SK-N-MC (cell line): ENCODE measurements around the gene ZNF423.

Experiments
- EZH2 ChIP-seq: fragments of 200-600 bp; sonication (generic); IDR thresholded peaks from one replicate; pipeline ENCODE4 v1.6.1; 2017; ENCODE audit warnings: antibody characterized with exemption
- FOXP2 ChIP-seq: optimal IDR thresholded peaks from 2 replicates; pipeline ENCODE3; 2011; ENCODE audit warnings: mild to moderate bottlenecking, moderate library complexity; ENCODE audit not compliant: insufficient read depth; ENCODE audit errors: extremely low read length, control extremely low read depth
- POLR2AphosphoS5 ChIP-seq: IDR thresholded peaks from 2 replicates; pipeline ENCODE4 v1.6.1; 2012; ENCODE audit warnings: mild to moderate bottlenecking, low read depth, low read length, borderline replicate concordance

GRCh38 chr16:49588729-49589384 lies 267.1 kb downstream of the ZNF423 start:
- TF ChIP-seq POLR2AphosphoS5 (no peak), EZH2 (no peak), FOXP2 (no peak)
